MM.1S (cell line): ENCODE data around the gene TRNT1.
A peak's percentile ranks its signal among the peaks of the same experiment; 100 is the strongest.

Experiments used
- DNase-seq: peaks from one replicate; pipeline ENCODE4 v3.0.0-alpha.2; 2015
- H2AFZ ChIP-seq: fragments of 300-600 bp; sonication (generic); 2 replicates; pipeline ENCODE4 v1.6.0; 2016; ENCODE audit warnings: antibody characterized with exemption, low read length
- H3F3A ChIP-seq: fragments of 300-600 bp; sonication (generic); 2 replicates; pipeline ENCODE4 v1.6.1; 2016; ENCODE audit warnings: mild to moderate bottlenecking, antibody characterized with exemption, low read length, moderate library complexity, mixed read lengths; ENCODE audit not compliant: insufficient read depth
- H3K27ac ChIP-seq: fragments of 300-600 bp; sonication (generic); 2 replicates; pipeline ENCODE4 v1.5.1; 2016; ENCODE audit warnings: mild to moderate bottlenecking, low read length
- H3K27me3 ChIP-seq: fragments of 300-600 bp; sonication (generic); replicated peaks from 2 replicates; pipeline ENCODE4 v1.6.0; 2016; ENCODE audit warnings: low read length; ENCODE audit not compliant: insufficient read depth
- H3K36me3 ChIP-seq: fragments of 300-600 bp; sonication (generic); replicated peaks from 2 replicates; pipeline ENCODE4 v1.6.1; 2016; ENCODE audit warnings: mild to moderate bottlenecking, low read length, mixed read lengths; ENCODE audit not compliant: insufficient read depth
- H3K4me1 ChIP-seq: fragments of 300-600 bp; sonication (generic); 2 replicates; pipeline ENCODE4 v1.6.1; 2016; ENCODE audit warnings: low read length, mixed read lengths
- H3K4me2 ChIP-seq: fragments of 300-600 bp; sonication (generic); 2 replicates; pipeline ENCODE4 v1.6.0; 2016; ENCODE audit warnings: low read depth, low read length
- H3K4me3 ChIP-seq: fragments of 300-600 bp; sonication (generic); 2 replicates; pipeline ENCODE4 v1.5.1; 2016; ENCODE audit warnings: low read length, mixed read lengths
- H3K79me2 ChIP-seq: fragments of 300-600 bp; sonication (generic); 2 replicates; pipeline ENCODE4 v1.6.1; 2016; ENCODE audit warnings: mixed run types, low read length, mixed read lengths
- H3K9ac ChIP-seq: fragments of 300-600 bp; sonication (generic); 2 replicates; pipeline ENCODE4 v1.6.1; 2016; ENCODE audit warnings: low read length, mixed read lengths
- H3K9me2 ChIP-seq: fragments of 300-600 bp; sonication (generic); replicated peaks from 2 replicates; pipeline ENCODE4 v1.6.1; 2016; ENCODE audit warnings: mild to moderate bottlenecking, low read length, mixed read lengths; ENCODE audit not compliant: insufficient read depth
- H3K9me3 ChIP-seq: fragments of 300-600 bp; sonication (generic); replicated peaks from 2 replicates; pipeline ENCODE4 v1.6.1; 2016; ENCODE audit warnings: mild to moderate bottlenecking, low read length, mixed read lengths; ENCODE audit not compliant: insufficient read depth
- H4K20me1 ChIP-seq: fragments of 300-600 bp; sonication (generic); 2 replicates; pipeline ENCODE4 v1.6.1; 2016; ENCODE audit warnings: mild to moderate bottlenecking, low read length, moderate library complexity, mixed read lengths; ENCODE audit not compliant: insufficient read depth
- CTCF ChIP-seq: fragments of 300-600 bp; sonication (generic); IDR thresholded peaks from 2 replicates; pipeline ENCODE4 v1.5.1; 2016; ENCODE audit warnings: antibody characterized with exemption, low read length, mixed read lengths
- EZH2 ChIP-seq: fragments of 300-600 bp; sonication (generic); optimal IDR thresholded peaks from 2 replicates; pipeline ENCODE3; 2017; ENCODE audit warnings: low read depth, mild to moderate bottlenecking, antibody characterized with exemption, low read length, mixed read lengths
- EZH2phosphoT487 ChIP-seq: fragments of 300-600 bp; sonication (generic); IDR thresholded peaks from 2 replicates; pipeline ENCODE4 v1.6.1; 2018; ENCODE audit warnings: antibody characterized with exemption, low read length

Gene TRNT1

DNA sequence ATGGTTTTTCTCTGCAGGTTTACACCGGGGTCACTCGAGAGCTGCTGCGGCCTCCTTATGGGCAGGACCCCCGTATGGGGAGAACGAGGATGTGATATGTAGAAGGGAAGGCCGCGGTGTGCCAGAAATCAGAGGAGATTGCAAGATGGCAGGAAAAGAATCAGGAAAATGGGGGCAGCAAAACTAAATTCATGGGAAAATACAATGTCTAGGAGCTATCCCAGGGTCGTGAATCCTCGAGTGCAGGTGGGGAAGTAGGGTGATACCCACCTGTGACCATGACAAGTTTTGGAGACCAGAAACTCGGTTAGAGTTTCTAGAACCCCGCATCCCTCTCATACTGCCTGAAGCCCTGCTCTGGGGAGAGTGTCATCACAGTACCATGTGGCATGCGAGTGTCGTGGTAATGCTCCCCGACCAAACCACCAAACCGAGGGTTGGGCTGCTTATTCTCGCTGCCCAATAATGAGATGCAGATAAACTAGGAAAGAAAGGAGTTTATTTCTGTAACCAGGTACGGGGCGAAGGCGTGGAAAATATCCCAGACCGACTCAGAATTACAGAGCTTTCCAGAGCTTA lies 781 bp downstream of the TRNT1 start:
- 0 out of 2 replicates have a peak overlapping the region, but pooled peaks have one; percentile 42 for H2AFZ ChIP-seq
- no peaks in the 10 kb centered on the region for H3K36me3 ChIP-seq
- no peaks in the 10 kb centered on the region for H4K20me1 ChIP-seq
- H3K9me2 ChIP-seq, result no peaks in the 10 kb centered on the region
- no peak for DNase-seq
- TF ChIP-seq EZH2phosphoT487 (no peak), EZH2 (no peak), CTCF (no peak)
- no peaks in the 10 kb centered on the region for H3K4me1 ChIP-seq
- H3K27ac ChIP-seq, result peak overlapping the region; percentile 65; the same call in 1 of the 2 replicates
- H3K79me2 ChIP-seq, result peaks cover 19% of the 10 kb centered on the region
- H3K4me3 ChIP-seq, result peak overlapping the region; percentile 81
- H3K27me3 ChIP-seq, result no peaks in the 10 kb centered on the region
- peak overlapping the region; percentile 84 for H3K9ac ChIP-seq
- no peaks in the 10 kb centered on the region for H3K9me3 ChIP-seq
- peak overlapping the region; percentile 70; the same call in 1 of the 2 replicates for H3K4me2 ChIP-seq
- no peaks in the 10 kb centered on the region for H3F3A ChIP-seq

GRCh38 chr3:3129579-3129978 lies 2.8 kb downstream of the TRNT1 start:
- no peaks in the 10 kb centered on the region for H3K4me1 ChIP-seq
- H3K36me3 ChIP-seq, result no peaks in the 10 kb centered on the region
- DNase-seq, result no peak
- no peaks in the 10 kb centered on the region for H3K9me3 ChIP-seq
- no peaks in the 10 kb centered on the region for H3K9me2 ChIP-seq
- no peaks in the 10 kb centered on the region for H3F3A ChIP-seq
- H3K79me2 ChIP-seq, result peaks cover 31% of the 10 kb centered on the region
- no peaks in the 10 kb centered on the region for H4K20me1 ChIP-seq
- TF ChIP-seq EZH2phosphoT487, result no peak
- TF ChIP-seq EZH2, result no peak
- no peak for TF ChIP-seq CTCF
- no peak overlapping the region for H3K4me2 ChIP-seq
- H3K27ac ChIP-seq, result no peak overlapping the region
- H3K4me3 ChIP-seq, result no peak overlapping the region
- H2AFZ ChIP-seq, result no peak overlapping the region
- no peaks in the 10 kb centered on the region for H3K27me3 ChIP-seq
- H3K9ac ChIP-seq, result no peak overlapping the region

DNA sequence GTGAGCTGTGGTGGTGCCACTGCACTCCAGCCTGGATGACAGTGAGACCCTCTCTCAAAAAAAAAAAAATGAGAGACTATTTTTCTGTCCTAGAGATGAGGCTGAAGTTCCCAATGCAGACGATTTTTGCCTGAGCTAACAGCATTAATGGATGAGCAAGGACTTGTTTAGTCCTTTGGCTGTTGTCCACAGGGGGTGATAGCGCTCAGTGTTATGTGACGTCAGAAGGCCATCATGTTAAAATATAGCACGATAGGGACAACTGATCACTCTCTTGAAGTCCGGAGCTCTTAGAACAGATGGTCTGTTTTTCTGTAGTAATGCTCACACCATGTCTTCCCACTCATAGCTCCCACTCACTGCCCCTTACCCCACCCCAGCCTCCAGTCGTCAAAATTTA lies 6.8 kb downstream of the TRNT1 start:
- Histone ChIP-seq H3K9me2 (no peaks in the 10 kb centered on the region), H4K20me1 (no peaks in the 10 kb centered on the region), H3F3A (no peaks in the 10 kb centered on the region), H3K9ac (no peak overlapping the region), H3K4me1 (no peaks in the 10 kb centered on the region), H3K27me3 (no peaks in the 10 kb centered on the region), H3K36me3 (no peaks in the 10 kb centered on the region), H3K4me2 (no peak overlapping the region), H3K79me2 (peaks cover 35% of the 10 kb centered on the region), H3K9me3 (no peaks in the 10 kb centered on the region), H3K4me3 (no peak overlapping the region), H2AFZ (no peak overlapping the region), H3K27ac (no peak overlapping the region)
- no peak for DNase-seq
- TF ChIP-seq CTCF (no peak), EZH2phosphoT487 (no peak), EZH2 (no peak)
